ENCODE measurements around the gene FAU. TPM values are rescaled to one million over a fixed set of nuclear protein-coding genes. Genes with fewer than 3 reads are reported as not detected.
A peak's percentile ranks its signal among the peaks of the same experiment; 100 is the strongest.

FAU gene
- total and polyA plus RNA-seq, 10 of the 15 experiments (the other 5 are each of a cell fraction or from before 2014, with no cell fraction given), result 332 to 1,347 (median 990) TPM

- TF ChIP-seq CUX1 (IDR thresholded peaks at IDR 0.05; ENCODE audit: insufficient replicate concordance, low read depth, low read length), result no peak
- no peak for TF ChIP-seq RAD51 (IDR thresholded peaks at IDR 0.05)
- TF ChIP-seq IRF5 (IDR thresholded peaks at IDR 0.05; ENCODE audit: borderline replicate concordance), result no peak
- TF ChIP-seq CEBPB (IDR thresholded peaks at IDR 0.05; ENCODE audit: borderline replicate concordance in 1 of 2, low read depth in 2 of 2, low read length in 2 of 2), result peak in 1 of 2 experiments; percentile 65; a peak in 2 of 4 replicates
- TF ChIP-seq EZH2 (IDR thresholded peaks at IDR 0.05; ENCODE audit: borderline replicate concordance, control insufficient read depth, low read depth, low read length), result no peak
- peak; percentile 75; the same call in 1 of the 2 replicates for TF ChIP-seq SMAD5 (IDR thresholded peaks at IDR 0.05; ENCODE audit: low read depth)
- TF ChIP-seq FOXK2 (IDR thresholded peaks at IDR 0.05), result peak; percentile 50; the same call in 1 of the 2 replicates
- TF ChIP-seq ZBTB33 (IDR thresholded peaks at IDR 0.05), result no peak
- TF ChIP-seq STAT3 (IDR thresholded peaks at IDR 0.05; ENCODE audit: low read depth, low read length), result no peak
- TF ChIP-seq ETV6 (conservative IDR thresholded peaks at IDR 0.05 in 1 of 2, IDR thresholded peaks at IDR 0.05 in 1 of 2; ENCODE audit: borderline replicate concordance in 1 of 2, low read depth in 1 of 2), result no peak; a peak in 1 of 4 replicates
- peak; percentile 91 for TF ChIP-seq BMI1 (IDR thresholded peaks at IDR 0.05; ENCODE audit: borderline replicate concordance)
- no peak for TF ChIP-seq ESRRA (IDR thresholded peaks at IDR 0.05; ENCODE audit: low read length)
- TF ChIP-seq NRF1 (conservative IDR thresholded peaks at IDR 0.05; ENCODE audit: low read depth, low read length), result peak; percentile 24; the same call in 1 of the 2 replicates
- peak; percentile 72 for TF ChIP-seq YY1 (IDR thresholded peaks at IDR 0.05; ENCODE audit: low read depth, low read length)
- no peak for TF ChIP-seq NFIC (IDR thresholded peaks at IDR 0.05; ENCODE audit: low read depth, low read length)
- TF ChIP-seq ZNF622 (IDR thresholded peaks at IDR 0.05), result no peak
- peak; percentile 14 for TF ChIP-seq MEF2B (IDR thresholded peaks at IDR 0.05; ENCODE audit: partially characterized antibody, poor library complexity, severe bottlenecking)
- TF ChIP-seq ASH2L (IDR thresholded peaks at IDR 0.05; ENCODE audit: borderline replicate concordance, low read depth), result no peak
These were observed 4.5 kb downstream of the FAU start, which contains the start of gene ZNHIT2 (continued) for GRCh38 chr11:65117206-65118096.

Data from GM12878 (cell line).